Activated CD8-positive, alpha-beta memory T cell treated with anti-CD3 and anti-CD28 coated beads for 36 hours (primary cell): ENCODE data around the gene CPA1. TPM values are rescaled to one million over a fixed set of nuclear protein-coding genes. Genes with fewer than 3 reads are reported as not detected.

ENCODE experiments used
- CTCF ChIA-PET: fragments of 350-600 bp; sonication (Branson Sonifier 250); formaldehyde crosslinking; loops from one replicate; lab custom pipeline; 2021; ENCODE audit warnings: antibody characterized with exemption; lab: Charles Lee
- POLR2A ChIA-PET: fragments of 350-600 bp; sonication (Branson Sonifier 250); formaldehyde crosslinking; loops from one replicate; lab custom pipeline; 2021; ENCODE audit warnings: antibody characterized with exemption; lab: Charles Lee
- total RNA-seq, 2 experiments: library from RNA; stranded (reverse); gene quantifications; one replicate each; pipeline ENCODE4 v1.2.3, GENCODE V29; 2021

CPA1 gene
- total RNA-seq, 2 experiments from 2014 or later = not detected

GRCh38 chr7:130386876-130387275, 6.6 kb downstream of the CPA1 start:
- ChIA-PET CTCF (no interaction called here), POLR2A (interaction anchor here (0.6 kb wide), 1 partner anchor 168 kb away, joined by 4 read pairs; no protein-coding TSS in a partner anchor)

GRCh38 chr7:130387306-130387627, 7.0 kb downstream of the CPA1 start:
- ChIA-PET POLR2A (interaction anchor here (0.6 kb wide), 1 partner anchor 168 kb away, joined by 4 read pairs; no protein-coding TSS in a partner anchor), CTCF (no interaction called here)

GRCh38 chr7:130387628-130388403, 7.5 kb downstream of the CPA1 start:
- POLR2A ChIA-PET = interaction anchor here (0.6 kb wide), 1 partner anchor 169 kb away, joined by 4 read pairs; no protein-coding TSS in a partner anchor
- CTCF ChIA-PET = no interaction called here

GRCh38 chr7:130388671-130389070, 8.4 kb downstream of the CPA1 start:
- ChIA-PET POLR2A (no interaction called here), CTCF (no interaction called here)

DNA sequence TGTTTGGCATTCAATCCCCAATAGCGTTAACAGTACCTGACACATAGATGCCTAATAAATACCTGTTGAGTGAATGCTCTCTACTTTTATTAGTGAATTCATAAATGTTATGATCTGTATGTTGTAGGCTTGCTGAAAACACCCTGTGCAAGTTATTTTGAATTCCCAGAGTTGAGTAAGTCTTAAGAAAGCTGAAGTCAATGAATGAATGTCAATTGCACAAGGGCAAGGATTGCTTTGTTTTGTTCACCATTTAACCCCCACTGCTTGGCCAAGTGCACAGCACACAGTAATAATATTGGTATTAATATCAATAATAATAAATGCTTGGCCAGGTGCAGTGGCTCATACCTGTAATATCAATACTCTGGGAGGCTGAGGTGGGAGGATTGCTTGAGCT, 10.2 kb downstream of the CPA1 start:
- POLR2A ChIA-PET = no interaction called here
- CTCF ChIA-PET = interaction anchor here (0.7 kb wide), 1 partner anchor 14 kb away, joined by 3 read pairs; no protein-coding TSS in a partner anchor

DNA sequence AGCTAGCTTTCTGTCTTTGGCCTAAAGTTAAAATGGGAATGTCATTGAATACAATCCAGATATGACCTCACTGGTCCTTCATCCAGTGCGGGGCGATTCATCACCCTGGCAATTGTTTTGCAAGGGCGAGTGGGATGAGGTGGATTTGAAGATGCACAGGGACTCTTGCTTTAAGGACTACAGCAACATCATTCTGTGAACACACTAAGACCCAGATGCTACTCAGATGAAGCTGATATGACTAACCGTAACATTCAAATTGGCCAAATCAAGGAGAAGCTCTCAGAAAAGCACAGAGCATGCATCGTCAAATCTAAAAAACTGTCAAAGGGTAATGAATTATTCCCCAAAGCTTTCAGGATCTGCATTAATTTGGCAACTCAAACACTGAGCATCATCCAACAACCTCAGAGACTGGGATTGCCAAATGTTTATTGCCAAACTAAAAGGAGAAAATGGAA, 12.8 kb downstream of the CPA1 start:
- ChIA-PET POLR2A (no interaction called here), CTCF (no interaction called here)

GRCh38 chr7:130393841-130394411, 13.6 kb downstream of the CPA1 start:
- ChIA-PET POLR2A (no interaction called here), CTCF (interaction anchor here (0.6 kb wide), 1 partner anchor 31 kb away, joined by 3 read pairs; no protein-coding TSS in a partner anchor)

DNA sequence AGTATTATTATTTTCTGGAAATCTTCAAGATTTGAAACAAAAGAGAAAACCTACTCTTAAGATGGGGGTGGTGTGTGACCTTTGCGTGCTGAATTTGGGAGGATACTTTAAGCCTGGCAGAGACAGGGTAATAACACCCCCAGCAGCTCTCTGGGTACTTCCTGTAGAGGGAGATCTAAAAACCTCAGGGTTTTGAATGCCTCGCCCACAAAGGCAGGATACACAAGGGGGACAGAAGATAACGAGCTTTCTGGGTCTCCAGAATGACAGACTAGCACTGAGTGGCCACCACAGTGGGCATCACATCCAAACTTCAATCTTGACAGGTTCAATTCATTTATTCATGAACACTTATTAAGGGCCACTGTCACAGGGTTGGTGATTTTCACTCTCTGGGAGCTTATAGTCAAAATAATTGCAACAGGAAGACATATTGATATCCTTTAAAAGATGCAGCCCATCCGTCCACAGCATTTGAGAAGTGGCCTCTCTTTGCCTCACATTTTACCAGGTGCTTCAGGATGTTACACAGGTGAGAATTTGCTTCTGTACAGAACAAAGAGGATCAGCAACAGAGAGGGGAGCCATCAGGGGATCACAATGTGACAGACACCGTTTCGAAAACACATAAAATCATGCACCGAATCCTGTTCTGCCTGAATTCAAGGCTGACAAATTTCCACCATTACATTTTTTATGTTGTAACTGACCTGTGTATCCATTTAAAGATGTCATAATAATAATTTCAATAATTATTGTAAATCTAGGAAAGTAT, 14.3 kb downstream of the CPA1 start:
- CTCF ChIA-PET = interaction anchor here (0.6 kb wide), 1 partner anchor 32 kb away, joined by 3 read pairs; no protein-coding TSS in a partner anchor
- POLR2A ChIA-PET = no interaction called here

DNA sequence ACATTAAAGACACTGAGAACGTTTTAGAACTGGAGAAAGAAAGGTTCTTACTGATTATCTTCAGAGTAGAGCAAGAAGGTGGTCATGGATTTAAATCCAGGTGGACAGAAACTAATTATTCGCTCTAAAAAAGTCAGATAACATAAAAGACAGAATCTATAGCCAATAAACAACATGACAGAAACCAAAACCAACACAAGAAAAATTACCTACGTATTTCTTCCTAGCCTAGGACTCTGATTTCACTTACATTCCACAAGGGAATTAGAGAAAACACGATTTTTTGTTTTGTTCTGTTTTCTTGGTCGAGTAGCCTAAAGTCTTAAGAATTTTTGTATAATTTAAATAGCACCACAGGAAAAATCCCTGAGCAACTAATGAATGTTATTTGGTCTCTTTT, 15.1 kb downstream of the CPA1 start:
- CTCF ChIA-PET = no interaction called here
- POLR2A ChIA-PET = no interaction called here

DNA sequence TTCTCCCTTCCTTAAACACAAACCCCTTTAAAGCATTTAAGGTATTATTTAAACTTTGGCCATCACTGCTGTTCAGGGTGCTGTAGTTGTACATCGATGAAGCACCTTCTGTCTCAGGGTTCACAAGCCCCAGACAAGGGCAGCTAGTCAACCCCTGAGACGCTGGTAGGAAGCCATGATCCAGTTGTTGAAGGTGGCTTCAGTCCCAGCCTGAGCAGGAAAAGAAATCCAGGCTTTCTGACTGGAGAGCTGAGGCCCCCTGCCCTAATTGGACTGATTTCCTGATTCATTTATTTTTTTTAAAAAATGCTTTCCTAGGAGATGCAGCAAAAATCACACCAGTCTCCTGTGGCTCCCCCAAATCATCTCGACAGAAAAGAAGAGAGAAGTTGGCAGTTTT, 15.8 kb downstream of the CPA1 start:
- ChIA-PET CTCF (no interaction called here), POLR2A (no interaction called here)

DNA sequence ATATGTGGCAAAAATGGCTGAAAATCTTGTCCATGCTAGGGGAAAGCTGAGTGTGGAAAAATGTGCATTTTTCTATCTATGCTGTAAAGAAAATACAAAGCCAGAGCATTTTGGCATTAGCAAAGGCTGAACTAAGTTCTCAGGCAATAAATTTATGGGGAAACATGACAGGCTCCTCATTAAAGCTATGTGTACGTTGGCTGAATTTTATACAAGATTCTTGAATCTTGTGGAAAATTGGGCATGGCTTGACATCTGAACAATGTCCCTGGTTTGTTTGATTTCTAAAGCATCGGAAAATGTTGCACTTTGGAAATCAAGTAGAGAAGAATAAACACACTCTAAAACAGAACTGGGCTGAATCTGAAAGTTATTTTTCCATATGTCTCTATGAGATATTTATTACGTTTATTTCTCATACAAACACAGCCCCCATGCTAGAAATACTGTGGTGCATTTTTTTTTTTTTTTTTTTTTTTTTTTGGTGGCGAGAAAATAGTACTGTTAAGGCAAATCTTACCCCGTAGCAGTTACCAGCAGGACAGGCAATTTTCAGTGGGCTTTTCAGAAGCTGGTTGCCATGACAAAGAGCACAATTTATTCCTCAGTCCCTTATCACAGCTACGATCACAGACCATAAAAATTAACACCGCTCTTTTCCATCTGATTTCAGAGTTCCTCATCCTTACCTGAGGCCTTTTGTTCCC, 16.9 kb downstream of the CPA1 start:
- CTCF ChIA-PET = no interaction called here

GRCh38 chr7:130397758-130398073, 17.4 kb downstream of the CPA1 start:
- ChIA-PET POLR2A (no interaction called here), CTCF (no interaction called here)

More for the DNA sequence above, 16.9 kb downstream of the CPA1 start:
- POLR2A ChIA-PET = no interaction called here

DNA sequence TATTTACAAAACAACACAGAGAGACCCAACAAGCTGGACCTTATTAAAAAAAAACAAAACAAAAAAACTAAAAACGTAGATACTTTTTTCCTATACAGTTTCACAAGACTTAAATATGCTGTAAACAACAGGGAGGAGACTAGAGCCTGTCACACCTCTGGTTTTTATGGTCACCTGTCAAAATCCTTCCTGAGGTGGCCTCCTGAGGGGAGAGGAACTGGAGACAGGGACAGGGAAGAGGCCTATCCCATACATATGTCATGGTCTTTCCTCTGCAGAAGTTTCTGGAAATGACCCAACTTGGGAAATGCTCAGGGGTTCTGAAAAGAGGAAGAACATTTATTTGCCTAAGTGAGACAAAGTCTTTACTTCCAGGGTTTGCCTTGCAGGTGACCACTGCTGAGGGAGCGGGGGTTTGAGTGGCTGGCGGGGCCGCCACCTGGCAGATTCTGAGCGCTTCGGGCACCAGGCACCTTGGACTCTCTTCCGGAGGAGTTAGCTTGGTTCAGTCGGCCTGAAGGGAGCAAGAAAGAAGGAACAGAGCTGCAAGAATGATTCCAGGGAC, 18.3 kb downstream of the CPA1 start:
- ChIA-PET CTCF (no interaction called here), POLR2A (interaction anchor here (0.6 kb wide), 1 partner anchor 106 kb away, joined by 3 read pairs; no protein-coding TSS in a partner anchor)

DNA sequence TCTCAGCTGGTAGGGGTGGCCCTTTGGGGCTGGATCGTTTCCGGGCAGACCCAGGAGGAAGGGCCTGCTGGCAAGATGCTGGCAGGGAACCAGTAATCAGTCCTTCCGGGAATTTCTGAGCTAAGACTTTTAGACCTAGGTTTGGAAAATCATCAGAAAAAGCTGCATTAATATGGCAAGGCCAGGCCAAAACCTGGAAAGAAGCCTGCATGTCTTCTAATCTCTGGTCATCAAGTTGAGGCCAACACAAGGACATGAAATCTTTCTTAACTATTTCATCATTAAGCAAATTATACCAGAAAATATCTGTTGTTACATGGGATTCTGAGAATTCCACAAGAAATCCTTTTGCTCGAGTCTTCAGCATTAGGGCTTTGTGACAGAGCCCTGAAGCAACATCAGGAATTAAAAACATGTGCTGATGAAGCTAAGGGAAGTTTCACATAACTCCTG, 19.9 kb downstream of the CPA1 start:
- POLR2A ChIA-PET = no interaction called here
- CTCF ChIA-PET = no interaction called here

DNA sequence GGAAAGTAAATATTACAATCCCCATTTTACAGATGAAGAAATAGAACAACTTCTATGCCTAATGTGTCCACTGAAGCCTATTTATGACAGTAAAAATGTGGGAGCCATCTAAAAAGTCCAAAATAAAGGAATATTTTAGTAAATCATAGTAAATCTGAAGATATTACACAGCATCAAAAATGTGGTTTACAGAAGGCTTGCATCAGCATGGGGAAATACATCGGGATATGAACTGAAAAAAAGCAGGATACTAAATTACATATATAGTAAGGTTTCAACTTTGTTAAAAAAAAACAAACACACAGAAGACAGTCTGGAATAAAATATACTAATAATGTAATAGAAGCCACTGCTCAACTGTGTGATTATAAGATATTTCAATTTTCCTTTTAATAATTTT, 20.8 kb downstream of the CPA1 start:
- POLR2A ChIA-PET = no interaction called here
- CTCF ChIA-PET = no interaction called here

- CTCF ChIA-PET = interaction anchor here (1.1 kb wide), 1 partner anchor 12 kb away, joined by 4 read pairs; no protein-coding TSS in a partner anchor
Measured at GRCh38 chr7:130401578-130401977, 21.3 kb downstream of the CPA1 start.

GRCh38 chr7:130405003-130405402, 24.7 kb downstream of the CPA1 start:
- CTCF ChIA-PET = no interaction called here
- POLR2A ChIA-PET = no interaction called here

More at GRCh38 chr7:130401578-130401977, 21.3 kb downstream of the CPA1 start:
- POLR2A ChIA-PET = no interaction called here

- POLR2A ChIA-PET = no interaction called here
- CTCF ChIA-PET = no interaction called here
Measured at GRCh38 chr7:130409067-130409711, 28.9 kb downstream of the CPA1 start.

GRCh38 chr7:130409712-130410072, 29.4 kb downstream of the CPA1 start:
- ChIA-PET CTCF (no interaction called here), POLR2A (no interaction called here)
